ENCODE data around the gene DLGAP1. TPM values are rescaled to one million over a fixed set of nuclear protein-coding genes. Genes with fewer than 3 reads are reported as not detected.

DLGAP1 gene
- total RNA-seq, 1 donor from 2014 or later = 3.2 TPM

DNA sequence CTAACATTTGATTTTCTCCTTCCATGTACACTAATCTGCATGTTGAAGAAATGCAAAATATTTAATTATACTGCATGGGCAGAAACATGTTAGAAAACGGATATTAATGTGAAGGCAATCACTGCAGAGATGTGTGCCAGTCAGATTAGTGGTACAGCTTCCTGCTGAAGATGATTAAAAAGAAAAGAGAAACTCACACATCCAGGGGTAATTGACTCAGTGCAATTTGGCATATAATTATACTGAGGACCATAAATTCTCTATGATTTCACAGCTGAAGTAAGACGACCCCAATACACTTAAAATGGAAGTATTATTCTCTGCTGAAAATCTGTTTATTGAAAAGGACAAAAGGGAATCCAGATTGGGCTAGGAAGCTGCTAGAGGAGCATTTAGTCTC lies 761.7 kb downstream of the DLGAP1 start:
- no peaks in the 10 kb centered on the region for H3K27me3 ChIP-seq
- no peaks in the 10 kb centered on the region for H3K9me3 ChIP-seq
- intact Hi-C loops (cut with DNase I) = no loop called here
- no peak overlapping the region for H3K27ac ChIP-seq
- H3K36me3 ChIP-seq = no peaks in the 10 kb centered on the region
- no peak for DNase-seq (ENCODE audit: extremely low spot score in 2 of 2)
- no peak overlapping the region for H3K4me3 ChIP-seq
- TF ChIP-seq POLR2A (IDR thresholded peaks at IDR 0.05) = no peak
- no peak for TF ChIP-seq POLR2AphosphoS5 (IDR thresholded peaks at IDR 0.05; ENCODE audit: insufficient read depth in 1 of 2, low read depth in 1 of 2)
- TF ChIP-seq, protein P1, sequence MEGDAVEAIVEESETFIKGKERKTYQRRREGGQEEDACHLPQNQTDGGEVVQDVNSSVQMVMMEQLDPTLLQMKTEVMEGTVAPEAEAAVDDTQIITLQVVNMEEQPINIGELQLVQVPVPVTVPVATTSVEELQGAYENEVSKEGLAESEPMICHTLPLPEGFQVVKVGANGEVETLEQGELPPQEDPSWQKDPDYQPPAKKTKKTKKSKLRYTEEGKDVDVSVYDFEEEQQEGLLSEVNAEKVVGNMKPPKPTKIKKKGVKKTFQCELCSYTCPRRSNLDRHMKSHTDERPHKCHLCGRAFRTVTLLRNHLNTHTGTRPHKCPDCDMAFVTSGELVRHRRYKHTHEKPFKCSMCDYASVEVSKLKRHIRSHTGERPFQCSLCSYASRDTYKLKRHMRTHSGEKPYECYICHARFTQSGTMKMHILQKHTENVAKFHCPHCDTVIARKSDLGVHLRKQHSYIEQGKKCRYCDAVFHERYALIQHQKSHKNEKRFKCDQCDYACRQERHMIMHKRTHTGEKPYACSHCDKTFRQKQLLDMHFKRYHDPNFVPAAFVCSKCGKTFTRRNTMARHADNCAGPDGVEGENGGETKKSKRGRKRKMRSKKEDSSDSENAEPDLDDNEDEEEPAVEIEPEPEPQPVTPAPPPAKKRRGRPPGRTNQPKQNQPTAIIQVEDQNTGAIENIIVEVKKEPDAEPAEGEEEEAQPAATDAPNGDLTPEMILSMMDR (IDR thresholded peaks at IDR 0.05) = no peak
- no peaks in the 10 kb centered on the region for H3K4me1 ChIP-seq

DNA sequence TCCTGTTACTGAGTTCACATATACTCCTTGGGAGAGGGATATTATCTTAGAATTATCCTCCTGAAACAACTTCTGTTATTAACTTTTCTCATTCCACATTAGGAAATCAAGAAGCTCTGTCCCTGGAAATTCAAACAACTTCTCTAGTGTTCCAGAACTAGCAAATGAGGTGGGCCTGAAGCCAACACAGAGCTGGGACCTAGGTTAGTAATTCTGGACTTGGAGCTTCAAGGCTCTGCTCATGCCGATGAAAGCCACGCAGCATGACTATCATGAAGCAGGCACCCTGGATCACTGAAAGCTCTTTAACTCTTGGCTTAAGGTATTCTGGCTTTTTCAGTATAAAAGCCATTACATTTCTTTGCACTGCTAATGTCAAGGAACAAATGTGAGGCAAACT lies 762.4 kb downstream of the DLGAP1 start:
- DNase-seq (ENCODE audit: extremely low spot score in 2 of 2) = no peak
- Histone ChIP-seq H3K4me1 (no peaks in the 10 kb centered on the region), H3K9me3 (no peaks in the 10 kb centered on the region), H3K36me3 (no peaks in the 10 kb centered on the region), H3K27ac (no peak overlapping the region), H3K27me3 (no peaks in the 10 kb centered on the region), H3K4me3 (no peak overlapping the region)
- intact Hi-C loops (cut with DNase I) = no loop called here
- no peak for TF ChIP-seq POLR2AphosphoS5 (IDR thresholded peaks at IDR 0.05; ENCODE audit: insufficient read depth in 1 of 2, low read depth in 1 of 2)
- TF ChIP-seq, protein P1 (IDR thresholded peaks at IDR 0.05) = no peak
- TF ChIP-seq POLR2A (IDR thresholded peaks at IDR 0.05) = no peak

DNA sequence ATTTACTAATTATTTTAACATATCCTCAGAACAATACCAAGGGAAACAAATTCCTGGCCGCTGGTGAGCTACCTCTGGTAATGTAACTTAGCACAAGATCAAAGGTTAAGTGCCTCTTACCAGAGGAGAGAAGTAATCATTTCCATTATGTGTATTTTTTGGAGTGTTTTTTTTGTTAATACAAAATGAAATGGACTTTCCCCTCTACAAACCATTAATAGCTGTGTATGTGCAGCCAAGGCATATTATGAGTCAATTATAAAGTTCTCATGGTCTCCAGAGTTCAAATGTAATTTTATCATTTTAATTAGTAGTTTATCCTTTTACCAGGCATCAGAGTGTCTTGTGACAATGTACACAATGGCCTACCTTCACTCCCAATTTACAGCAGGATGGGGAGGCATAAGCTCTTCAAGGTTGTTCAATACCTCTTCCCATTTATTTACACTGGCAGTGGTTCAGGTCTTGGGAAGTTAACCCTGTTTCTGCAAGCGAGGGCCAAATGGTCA lies 762.9 kb downstream of the DLGAP1 start:
- no peaks in the 10 kb centered on the region for H3K36me3 ChIP-seq
- intact Hi-C loops (cut with DNase I) = no loop called here
- H3K27ac ChIP-seq = no peak overlapping the region
- H3K27me3 ChIP-seq = no peaks in the 10 kb centered on the region
- H3K9me3 ChIP-seq = no peaks in the 10 kb centered on the region
- DNase-seq (ENCODE audit: extremely low spot score in 2 of 2) = no peak
- TF ChIP-seq POLR2A (IDR thresholded peaks at IDR 0.05) = no peak
- TF ChIP-seq, protein P1 (IDR thresholded peaks at IDR 0.05) = no peak
- no peak for TF ChIP-seq POLR2AphosphoS5 (IDR thresholded peaks at IDR 0.05; ENCODE audit: insufficient read depth in 1 of 2, low read depth in 1 of 2)
- no peak overlapping the region for H3K4me3 ChIP-seq
- H3K4me1 ChIP-seq = no peaks in the 10 kb centered on the region

DNA sequence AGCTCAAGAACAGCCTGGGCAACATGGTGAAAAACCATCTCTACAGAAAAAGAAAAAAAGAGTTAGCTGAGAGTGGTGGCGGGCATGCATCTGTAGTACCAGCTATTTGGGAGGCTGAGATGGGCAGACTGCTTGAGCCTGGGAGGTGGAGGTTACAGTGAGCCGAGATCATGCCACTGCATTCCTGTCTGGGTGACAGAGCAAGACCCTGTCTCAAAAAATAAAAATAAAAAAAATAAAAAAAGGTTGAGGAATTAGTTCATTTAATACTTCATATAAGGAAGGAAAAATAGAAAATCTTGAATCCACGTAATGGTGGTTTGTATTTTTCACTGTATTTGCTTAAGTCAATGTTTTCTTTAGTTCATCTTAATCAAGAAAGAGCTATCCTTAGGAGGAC lies 763.4 kb downstream of the DLGAP1 start:
- no peak for DNase-seq (ENCODE audit: extremely low spot score in 2 of 2)
- Histone ChIP-seq H3K4me1 (no peaks in the 10 kb centered on the region), H3K4me3 (no peak overlapping the region), H3K9me3 (no peaks in the 10 kb centered on the region), H3K27me3 (no peaks in the 10 kb centered on the region), H3K36me3 (no peaks in the 10 kb centered on the region), H3K27ac (no peak overlapping the region)
- intact Hi-C loops (cut with DNase I) = no loop called here
- TF ChIP-seq POLR2AphosphoS5 (IDR thresholded peaks at IDR 0.05; ENCODE audit: insufficient read depth in 1 of 2, low read depth in 1 of 2) (no peak), POLR2A (IDR thresholded peaks at IDR 0.05) (no peak)
- TF ChIP-seq, protein P1 (IDR thresholded peaks at IDR 0.05) = no peak

DNA sequence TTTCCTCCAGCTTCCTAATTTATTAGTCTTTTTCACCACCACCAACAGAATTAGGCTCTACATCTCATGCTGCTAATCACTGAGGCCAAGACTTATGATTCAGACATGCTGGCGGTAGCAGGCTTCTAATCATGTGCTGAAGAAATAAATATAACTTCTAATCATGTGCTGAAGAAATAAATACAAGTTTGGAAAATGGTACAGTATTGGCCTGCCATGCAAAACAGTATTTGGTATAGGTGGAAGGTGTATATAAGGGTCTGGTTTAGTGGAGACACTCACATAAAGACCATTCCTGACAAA lies 764.4 kb downstream of the DLGAP1 start:
- intact Hi-C loops (cut with DNase I) = no loop called here
- Histone ChIP-seq H3K27ac (no peak overlapping the region), H3K4me1 (no peaks in the 10 kb centered on the region), H3K4me3 (no peak overlapping the region), H3K9me3 (no peaks in the 10 kb centered on the region), H3K27me3 (no peaks in the 10 kb centered on the region), H3K36me3 (no peaks in the 10 kb centered on the region)
- no peak for DNase-seq (ENCODE audit: extremely low spot score in 2 of 2)
- TF ChIP-seq, protein P1 (IDR thresholded peaks at IDR 0.05) = no peak
- no peak for TF ChIP-seq POLR2A (IDR thresholded peaks at IDR 0.05)
- TF ChIP-seq POLR2AphosphoS5 (IDR thresholded peaks at IDR 0.05; ENCODE audit: insufficient read depth in 1 of 2, low read depth in 1 of 2) = no peak
